Transverse colon (tissue), 4 donors: ENCODE data around the gene KLHDC9.

ENCODE experiments used
- EP300 ChIP-seq: sonication (generic); formaldehyde crosslinking; IDR thresholded peaks from one replicate; pipeline ENCODE4 v1.6.1; 2017; ENCODE audit warnings: antibody characterized with exemption, low read depth
- POLR2A ChIP-seq: fragments of 450-650 bp; IDR thresholded peaks from one replicate; pipeline ENCODE4 v1.6.1; 2016; ENCODE audit warnings: antibody characterized with exemption, mild to moderate bottlenecking, moderate library complexity
- POLR2AphosphoS5 ChIP-seq, 3 donors: sonication (generic); formaldehyde crosslinking; IDR thresholded peaks; one replicate each; pipeline ENCODE4 v1.6.1; 2016; ENCODE audit warnings: antibody characterized with exemption in 3 of 3
- TF ChIP-seq, protein P1 (sequence below), 5 experiments: fragments of 200-600 bp in 3 of 5; fragments of 450-650 bp in 2 of 5; sonication (generic) in 3 of 5; IDR thresholded peaks; 1 replicate in 2 of 5; 2 replicates in 3 of 5; pipeline ENCODE4 v1.5.1; 2016 to 2017; ENCODE audit warnings: antibody characterized with exemption in 5 of 5, inconsistent platforms in 3 of 5, mild to moderate bottlenecking in 2 of 5, moderate library complexity in 1 of 5

DNA sequence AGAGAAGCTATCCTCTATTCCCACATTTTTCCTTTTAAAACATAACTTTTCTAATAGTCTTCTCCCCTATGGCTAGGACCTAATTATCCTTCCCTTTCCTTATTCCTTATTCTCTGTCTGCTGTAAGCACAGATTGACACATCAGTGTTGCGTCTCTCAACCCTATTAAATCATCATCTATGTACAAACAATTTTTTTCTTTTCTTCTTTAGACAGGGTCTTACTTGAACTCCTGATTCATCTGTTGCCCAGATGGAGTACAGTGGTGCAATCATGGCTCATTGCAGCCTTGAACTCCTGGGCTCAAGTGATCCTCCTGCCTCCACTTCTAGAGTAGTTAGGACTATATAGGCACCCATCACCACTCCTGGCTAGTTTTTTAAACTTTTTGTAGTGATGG is 8.3 kb downstream of the KLHDC9 start:
- TF ChIP-seq, protein P1, sequence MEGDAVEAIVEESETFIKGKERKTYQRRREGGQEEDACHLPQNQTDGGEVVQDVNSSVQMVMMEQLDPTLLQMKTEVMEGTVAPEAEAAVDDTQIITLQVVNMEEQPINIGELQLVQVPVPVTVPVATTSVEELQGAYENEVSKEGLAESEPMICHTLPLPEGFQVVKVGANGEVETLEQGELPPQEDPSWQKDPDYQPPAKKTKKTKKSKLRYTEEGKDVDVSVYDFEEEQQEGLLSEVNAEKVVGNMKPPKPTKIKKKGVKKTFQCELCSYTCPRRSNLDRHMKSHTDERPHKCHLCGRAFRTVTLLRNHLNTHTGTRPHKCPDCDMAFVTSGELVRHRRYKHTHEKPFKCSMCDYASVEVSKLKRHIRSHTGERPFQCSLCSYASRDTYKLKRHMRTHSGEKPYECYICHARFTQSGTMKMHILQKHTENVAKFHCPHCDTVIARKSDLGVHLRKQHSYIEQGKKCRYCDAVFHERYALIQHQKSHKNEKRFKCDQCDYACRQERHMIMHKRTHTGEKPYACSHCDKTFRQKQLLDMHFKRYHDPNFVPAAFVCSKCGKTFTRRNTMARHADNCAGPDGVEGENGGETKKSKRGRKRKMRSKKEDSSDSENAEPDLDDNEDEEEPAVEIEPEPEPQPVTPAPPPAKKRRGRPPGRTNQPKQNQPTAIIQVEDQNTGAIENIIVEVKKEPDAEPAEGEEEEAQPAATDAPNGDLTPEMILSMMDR (IDR thresholded peaks at IDR 0.05): no peak
- TF ChIP-seq POLR2AphosphoS5 (IDR thresholded peaks at IDR 0.05): no peak
- TF ChIP-seq POLR2A: no peak
- no peak for TF ChIP-seq EP300
